GM23338 (cell line): ENCODE measurements around the gene ERBB4. TPM values are rescaled to one million over a fixed set of nuclear protein-coding genes. Genes with fewer than 3 reads are reported as not detected.
A peak's percentile ranks its signal among the peaks of the same experiment; 100 is the strongest.

Experiments used
- ATAC-seq: fragments of 200-7000 bp; cut with Tn5 transposase; 3 replicates; pipeline ENCODE4 v1.9.1; 2020
- DNase-seq: peaks from one replicate; pipeline ENCODE4 v3.0.0-alpha.2; 2015; ENCODE audit warnings: low spot score
- H2AFZ ChIP-seq: fragments of 200-600 bp; sonication (generic); 2 replicates; pipeline ENCODE4 v1.8.0; 2016; ENCODE audit warnings: antibody characterized with exemption, mild to moderate bottlenecking, moderate library complexity
- H3F3A ChIP-seq: fragments of 200-600 bp; sonication (generic); replicated peaks from 2 replicates; pipeline ENCODE4 v1.8.0; 2017; ENCODE audit warnings: antibody characterized with exemption, mixed run types, low read depth
- H3K27ac ChIP-seq: fragments of 200-600 bp; sonication (generic); 2 replicates; pipeline ENCODE4 v1.6.1; 2016; ENCODE audit warnings: low read depth
- H3K27me3 ChIP-seq: fragments of 200-600 bp; sonication (generic); 2 replicates; pipeline ENCODE4 v1.8.0; 2016; ENCODE audit warnings: mild to moderate bottlenecking, mixed run types, moderate library complexity; ENCODE audit not compliant: insufficient read depth
- H3K36me3 ChIP-seq: fragments of 200-600 bp; sonication (generic); 2 replicates; pipeline ENCODE4 v1.8.0; 2016; ENCODE audit warnings: mild to moderate bottlenecking; ENCODE audit not compliant: insufficient read depth
- H3K4me1 ChIP-seq: fragments of 200-600 bp; sonication (generic); 2 replicates; pipeline ENCODE4 v1.8.0; 2016; ENCODE audit warnings: mild to moderate bottlenecking, moderate library complexity; ENCODE audit not compliant: insufficient read depth
- H3K4me2 ChIP-seq: fragments of 200-600 bp; sonication (generic); 2 replicates; pipeline ENCODE4 v1.7.1; 2017; ENCODE audit warnings: mixed run types
- H3K4me3 ChIP-seq: fragments of 200-600 bp; sonication (generic); 2 replicates; pipeline ENCODE4 v1.6.1; 2016; ENCODE audit warnings: mixed run types
- H3K79me2 ChIP-seq: fragments of 200-600 bp; sonication (generic); replicated peaks from 2 replicates; pipeline ENCODE4 v1.8.0; 2017; ENCODE audit warnings: mild to moderate bottlenecking; ENCODE audit not compliant: insufficient read depth
- H3K9me2 ChIP-seq: fragments of 200-600 bp; sonication (generic); 2 replicates; pipeline ENCODE4 v1.8.0; 2017; ENCODE audit not compliant: insufficient read depth
- H4K20me1 ChIP-seq: fragments of 200-600 bp; sonication (generic); replicated peaks from 2 replicates; pipeline ENCODE4 v1.8.0; 2017; ENCODE audit warnings: mild to moderate bottlenecking; ENCODE audit not compliant: insufficient read depth
- H3K27ac Mint-ChIP-seq: 2 replicates; pipeline ENCODE4 v1.8.0; 2020; ENCODE audit warnings: inconsistent platforms, mild to moderate bottlenecking, moderate library complexity, mixed read lengths
- H3K27me3 Mint-ChIP-seq: 3 replicates; pipeline ENCODE4 v1.8.0; 2022; ENCODE audit warnings: low read depth, mild to moderate bottlenecking, moderate library complexity, mixed read lengths, inconsistent platforms; ENCODE audit not compliant: insufficient read depth, poor library complexity
- H3K36me3 Mint-ChIP-seq: 3 replicates; pipeline ENCODE4 v1.8.0; 2021; ENCODE audit warnings: low read depth, mild to moderate bottlenecking, inconsistent platforms, moderate library complexity, mixed read lengths
- H3K4me1 Mint-ChIP-seq: 3 replicates; pipeline ENCODE4 v1.8.0; 2020; ENCODE audit warnings: mild to moderate bottlenecking, inconsistent platforms, mixed read lengths
- H3K4me3 Mint-ChIP-seq: 3 replicates; pipeline ENCODE4 v1.8.0; 2021; ENCODE audit warnings: moderate library complexity, mild to moderate bottlenecking, inconsistent platforms, mixed read lengths
- H3K9me3 Mint-ChIP-seq: 3 replicates; pipeline ENCODE4 v1.8.0; 2020; ENCODE audit warnings: moderate library complexity, mild to moderate bottlenecking, inconsistent platforms, mixed read lengths
- CTCF ChIP-seq, 2 experiments: fragments of 200-600 bp in 1 of 2; sonication (generic) in 1 of 2; conservative IDR thresholded peaks; 2 replicates each; pipeline versions ENCODE4 v1.5.1 to v1.6.1; 2016 to 2017; ENCODE audit warnings: antibody characterized with exemption in 2 of 2, low read depth in 2 of 2, mild to moderate bottlenecking in 2 of 2, moderate library complexity in 1 of 2
- ETS1 ChIP-seq: IDR thresholded peaks from 2 replicates; pipeline ENCODE4 v1.6.1; 2016; ENCODE audit warnings: antibody characterized with exemption
- EZH2 ChIP-seq: fragments of 200-600 bp; sonication (generic); IDR thresholded peaks from one replicate; pipeline ENCODE4 v1.8.0; 2017; ENCODE audit warnings: antibody characterized with exemption, mild to moderate bottlenecking, low read depth; ENCODE audit not compliant: unreplicated experiment
- EZH2phosphoT487 ChIP-seq: fragments of 200-600 bp; sonication (generic); IDR thresholded peaks from one replicate; pipeline ENCODE4 v1.8.1; 2018; ENCODE audit warnings: antibody characterized with exemption; ENCODE audit not compliant: unreplicated experiment
- JUNB ChIP-seq: IDR thresholded peaks from one replicate; pipeline ENCODE4 v1.6.1; 2016; ENCODE audit warnings: antibody characterized with exemption; ENCODE audit not compliant: unreplicated experiment
- NANOG ChIP-seq: IDR thresholded peaks from 2 replicates; pipeline ENCODE4 v1.6.1; 2016; ENCODE audit warnings: antibody characterized with exemption, borderline replicate concordance
- POLR2AphosphoS5 ChIP-seq: IDR thresholded peaks from 2 replicates; pipeline ENCODE4 v1.6.1; 2016; ENCODE audit warnings: antibody characterized with exemption, low read depth
- REST ChIP-seq: IDR thresholded peaks from one replicate; pipeline ENCODE4 v1.6.1; 2018; ENCODE audit warnings: antibody characterized with exemption; ENCODE audit not compliant: unreplicated experiment
- STAT1 ChIP-seq: IDR thresholded peaks from one replicate; pipeline ENCODE4 v1.6.1; 2016; ENCODE audit warnings: antibody characterized with exemption; ENCODE audit not compliant: unreplicated experiment
- ZNF114 ChIP-seq: fragments of 250-450 bp; sonication (Bioruptor Pico); IDR thresholded peaks from 2 replicates; pipeline ENCODE4 v1.5.0; 2020; ENCODE audit warnings: mild to moderate bottlenecking, moderate library complexity
- ZNF331 ChIP-seq: fragments of 250-450 bp; sonication (Bioruptor Pico); IDR thresholded peaks from 2 replicates; pipeline ENCODE4 v1.5.0; 2020; ENCODE audit warnings: low read depth, mild to moderate bottlenecking, moderate library complexity
- ZNF462 ChIP-seq: fragments of 250-450 bp; sonication (Bioruptor Pico); IDR thresholded peaks from 2 replicates; pipeline ENCODE4 v1.5.0; 2020; ENCODE audit warnings: mild to moderate bottlenecking, moderate library complexity
- polyA plus RNA-seq: library from polyadenylated mRNA; unstranded; fragments of >200 nt; fragmentation: Nextera tagmentation; extraction: Ambion mirVana; gene quantifications from 2 replicates; pipeline ENCODE4 v1.2.1, GENCODE V29; 2016
- total RNA-seq: library from RNA; depleted of rRNA; stranded (reverse); fragments of >200 nt; shearing (Covaris generic); gene quantifications from 2 replicates; pipeline ENCODE4 v1.2.3, GENCODE V29; 2014

ERBB4 gene
- total and polyA plus RNA-seq, 2 experiments from 2014 or later, result 0.73 to 1.1 TPM

- Histone ChIP-seq H3F3A (no peaks in the 10 kb centered on the region), H3K9me2 (no peaks in the 10 kb centered on the region), H3K36me3 (no peaks in the 10 kb centered on the region), H3K4me1 (no peaks in the 10 kb centered on the region), H2AFZ (no peak overlapping the region), H3K4me3 (no peak overlapping the region), H3K27ac (no peak overlapping the region), H3K79me2 (no peaks in the 10 kb centered on the region), H3K4me2 (no peak overlapping the region), H4K20me1 (no peaks in the 10 kb centered on the region), H3K27me3 (no peaks in the 10 kb centered on the region)
- Mint-ChIP-seq H3K27me3 (peaks cover 1% of the 10 kb centered on the region), H3K4me3 (no peak overlapping the region), H3K36me3 (no peaks in the 10 kb centered on the region), H3K9me3 (no peaks in the 10 kb centered on the region), H3K27ac (no peak overlapping the region), H3K4me1 (peaks cover 4% of the 10 kb centered on the region; the same call in 2 of the 3 replicates)
- ATAC-seq (peak; percentile 66), DNase-seq (peak; percentile 50)
- TF ChIP-seq STAT1 (no peak), ETS1 (no peak), ZNF114 (CRISPR knock-in tag) (no peak), CTCF (conservative IDR thresholded peaks at IDR 0.05; ENCODE audit: low read depth in 2 of 2) (no peak), JUNB (no peak), ZNF462 (CRISPR knock-in tag) (no peak), EZH2 (no peak), ZNF331 (CRISPR knock-in tag) (no peak), NANOG (no peak), REST (no peak), POLR2AphosphoS5 (no peak), EZH2phosphoT487 (no peak)
Measured at GRCh38 chr2:211798868-211799267, 739.7 kb downstream of the ERBB4 start.
